HG02884 (cell line): ENCODE results near the gene PIK3C2G.
"Not testable (repeated sequence)": the region's sequence is repeated elsewhere in the genome, so short reads cannot be mapped to it uniquely, and the experiment has no call there.

Source experiments
- ATAC-seq: cut with Tn5 transposase; IDR thresholded peaks from one replicate; pipeline ENCODE4 v1.9.1; 2021; ENCODE audit warnings: mild to moderate bottlenecking, moderate library complexity; ENCODE audit not compliant: unreplicated experiment

PIK3C2G gene

GRCh38 chr12:18261273-18261672 is at the start of gene PIK3C2G:
PIK3C2G (plus strand) TSS chr12:18261518; CDS start chr12:18282082, 20,564 bp downstream.
- no peak for ATAC-seq

GRCh38 chr12:18217966-18218365 is 43.4 kb upstream of the PIK3C2G start:
- no peak for ATAC-seq

GRCh38 chr12:18221726-18222125 is 39.6 kb upstream of the PIK3C2G start:
- no peak for ATAC-seq

GRCh38 chr12:18222699-18223098 is 38.6 kb upstream of the PIK3C2G start:
- ATAC-seq, result no peak

GRCh38 chr12:18224745-18225144 is 36.6 kb upstream of the PIK3C2G start:
- no peak for ATAC-seq

- ATAC-seq, result no peak
Measured at GRCh38 chr12:18239526-18239925, 21.8 kb upstream of the PIK3C2G start.

- ATAC-seq, result no peak
Measured at GRCh38 chr12:18242380-18243089, 18.8 kb upstream of the PIK3C2G start.

GRCh38 chr12:18243238-18243637 is 18.1 kb upstream of the PIK3C2G start:
- no peak for ATAC-seq

- ATAC-seq, result no peak
Measured at GRCh38 chr12:18246066-18246465, 15.3 kb upstream of the PIK3C2G start.

GRCh38 chr12:18250313-18250916 is 10.9 kb upstream of the PIK3C2G start:
- no peak for ATAC-seq

- ATAC-seq, result no peak
Measured at GRCh38 chr12:18254081-18254480, 7.2 kb upstream of the PIK3C2G start.

GRCh38 chr12:18255004-18255403 is 6.3 kb upstream of the PIK3C2G start:
- not testable (repeated sequence) for ATAC-seq

- no peak for ATAC-seq
Measured at GRCh38 chr12:18257251-18257650, 4.1 kb upstream of the PIK3C2G start.

- ATAC-seq, result no peak
Measured at GRCh38 chr12:18258929-18259328, 2.4 kb upstream of the PIK3C2G start.

GRCh38 chr12:18259906-18260682 is 1.2 kb upstream of the PIK3C2G start:
- ATAC-seq, result no peak

- ATAC-seq, result no peak
Measured at GRCh38 chr12:18261906-18262305, 588 bp downstream of the PIK3C2G start.

GRCh38 chr12:18262514-18262913 is 1.2 kb downstream of the PIK3C2G start:
- no peak for ATAC-seq

- no peak for ATAC-seq
Measured at GRCh38 chr12:18264581-18265075, 3.3 kb downstream of the PIK3C2G start.

GRCh38 chr12:18267427-18268099 is 6.2 kb downstream of the PIK3C2G start:
- no peak for ATAC-seq

GRCh38 chr12:18270958-18271460 is 9.7 kb downstream of the PIK3C2G start:
- ATAC-seq, result no peak

GRCh38 chr12:18275981-18276380 is 14.7 kb downstream of the PIK3C2G start:
- ATAC-seq, result no peak
